ENCODE measurements around the gene PET117.
"Not testable (repeated sequence)": the region's sequence is repeated elsewhere in the genome, so short reads cannot be mapped to it uniquely, and the experiment has no call there.

GRCh38 chr20:18128574-18128973 lies 9.1 kb upstream of the PET117 start:
- not testable (repeated sequence) for TF ChIP-seq CTCF, POLR2A (IDR thresholded peaks at IDR 0.05)
